Effector CD4-positive, alpha-beta T cell (primary cell): Measurements from ENCODE around the gene NPIPB8.
"Not testable (repeated sequence)": the region's sequence is repeated elsewhere in the genome, so short reads cannot be mapped to it uniquely, and the experiment has no call there.

Source experiments
- DNase-seq: peaks from one replicate; pipeline ENCODE4 v3.0.0-alpha.2; 2020

Gene NPIPB8

GRCh38 chr16:28607116-28607623, 30.7 kb upstream of the NPIPB8 start:
- no peak for DNase-seq

GRCh38 chr16:28607681-28608495, 30.0 kb upstream of the NPIPB8 start:
- not testable (repeated sequence) for DNase-seq

GRCh38 chr16:28608496-28608808, 29.4 kb upstream of the NPIPB8 start:
- DNase-seq: not testable (repeated sequence)

GRCh38 chr16:28608867-28609596, 28.8 kb upstream of the NPIPB8 start:
- DNase-seq: not testable (repeated sequence)

GRCh38 chr16:28609631-28610594, 28.0 kb upstream of the NPIPB8 start, which contains the start of gene SULT1A1:
TSS of gene SULT1A1 (minus strand) at chr16:28610044. CDS start at chr16:28608855, 1,189 bp downstream.
- DNase-seq: no peak

- DNase-seq: no peak
Measured at GRCh38 chr16:28610595-28611191, 27.2 kb upstream of the NPIPB8 start.

- DNase-seq: not testable (repeated sequence)
Measured at GRCh38 chr16:28612359-28613280, 25.2 kb upstream of the NPIPB8 start.

- DNase-seq: not testable (repeated sequence)
Measured at GRCh38 chr16:28613912-28614311, 24.0 kb upstream of the NPIPB8 start.

- not testable (repeated sequence) for DNase-seq
Measured at GRCh38 chr16:28614561-28614960, 23.3 kb upstream of the NPIPB8 start.

- not testable (repeated sequence) for DNase-seq
Measured at GRCh38 chr16:28615486-28616223, 22.2 kb upstream of the NPIPB8 start.

GRCh38 chr16:28616224-28616577, 21.7 kb upstream of the NPIPB8 start:
- not testable (repeated sequence) for DNase-seq

GRCh38 chr16:28616636-28617035, 21.2 kb upstream of the NPIPB8 start:
- DNase-seq: no peak

GRCh38 chr16:28617874-28618273, 20.0 kb upstream of the NPIPB8 start:
- DNase-seq: no peak

- not testable (repeated sequence) for DNase-seq
Measured at GRCh38 chr16:28620316-28620715, 17.5 kb upstream of the NPIPB8 start.

- DNase-seq: no peak
Measured at GRCh38 chr16:28621481-28622155, 16.2 kb upstream of the NPIPB8 start.

GRCh38 chr16:28622532-28623171, 15.2 kb upstream of the NPIPB8 start:
- not testable (repeated sequence) for DNase-seq

GRCh38 chr16:28623172-28623711, 14.6 kb upstream of the NPIPB8 start:
- DNase-seq: peak; percentile 52

- DNase-seq: not testable (repeated sequence)
Measured at GRCh38 chr16:28630905-28631304, 7.0 kb upstream of the NPIPB8 start.
